Chondrocyte (in vitro differentiated cells): ENCODE data around the gene CLIC3. TPM values are rescaled to one million over a fixed set of nuclear protein-coding genes. Genes with fewer than 3 reads are reported as not detected.
A peak's percentile ranks its signal among the peaks of the same experiment; 100 is the strongest.

Experiments used
- DNase-seq: peaks from one replicate; pipeline ENCODE4 v3.0.0; 2021; ENCODE audit warnings: mixed read lengths, low spot score
- H3K27ac Mint-ChIP-seq: one replicate; pipeline ENCODE4 v1.8.0; 2021; ENCODE audit warnings: mild to moderate bottlenecking, moderate library complexity, mixed read lengths; ENCODE audit not compliant: unreplicated experiment
- H3K27me3 Mint-ChIP-seq: 2 replicates; pipeline ENCODE4 v1.8.0; 2021; ENCODE audit warnings: low read depth, mixed read lengths
- H3K36me3 Mint-ChIP-seq: 2 replicates; pipeline ENCODE4 v1.8.0; 2021; ENCODE audit warnings: low read depth, mixed read lengths
- H3K4me1 Mint-ChIP-seq: 2 replicates; pipeline ENCODE4 v1.8.0; 2021; ENCODE audit warnings: low read depth, mild to moderate bottlenecking, mixed read lengths
- H3K4me3 Mint-ChIP-seq: one replicate; pipeline ENCODE4 v1.8.0; 2021; ENCODE audit warnings: mild to moderate bottlenecking, moderate library complexity, mixed read lengths; ENCODE audit not compliant: unreplicated experiment
- H3K9me3 Mint-ChIP-seq: 2 replicates; pipeline ENCODE4 v1.8.0; 2021; ENCODE audit warnings: low read depth, mixed read lengths
- CTCF ChIP-seq: fragments of 200-600 bp; sonication (generic); IDR thresholded peaks from 2 replicates; pipeline ENCODE4 v1.5.0; 2021; ENCODE audit warnings: antibody characterized with exemption, mild to moderate bottlenecking, moderate library complexity
- total RNA-seq: library from RNA; stranded (reverse); gene quantifications from 3 replicates; pipeline ENCODE4 v1.2.1, GENCODE V29; 2021

CLIC3 gene
- total RNA-seq, 1 donor from 2014 or later = 5.5 TPM

GRCh38 chr9:136977649-136978072, 18.7 kb downstream of the CLIC3 start:
- Mint-ChIP-seq H3K4me1 (peaks cover 15% of the 10 kb centered on the region), H3K27ac (no peak overlapping the region), H3K9me3 (no peaks in the 10 kb centered on the region), H3K4me3 (peak overlapping the region; percentile 68), H3K27me3 (no peaks in the 10 kb centered on the region), H3K36me3 (no peaks in the 10 kb centered on the region)
- no peak for TF ChIP-seq CTCF
- no peak for DNase-seq

GRCh38 chr9:136977223-136977622, 19.1 kb downstream of the CLIC3 start, which contains the start of gene PTGDS:
Gene PTGDS, plus strand, starts transcription at chr9:136977504. Its CDS starts 75 bp downstream, at chr9:136977579.
- Mint-ChIP-seq H3K36me3 (no peaks in the 10 kb centered on the region), H3K4me1 (peaks cover 15% of the 10 kb centered on the region), H3K9me3 (no peaks in the 10 kb centered on the region), H3K4me3 (peak within 1 kb of the TSS; percentile 68), H3K27me3 (no peaks in the 10 kb centered on the region), H3K27ac (no peak within 1 kb of the TSS)
- DNase-seq = no peak
- TF ChIP-seq CTCF = no peak

DNA sequence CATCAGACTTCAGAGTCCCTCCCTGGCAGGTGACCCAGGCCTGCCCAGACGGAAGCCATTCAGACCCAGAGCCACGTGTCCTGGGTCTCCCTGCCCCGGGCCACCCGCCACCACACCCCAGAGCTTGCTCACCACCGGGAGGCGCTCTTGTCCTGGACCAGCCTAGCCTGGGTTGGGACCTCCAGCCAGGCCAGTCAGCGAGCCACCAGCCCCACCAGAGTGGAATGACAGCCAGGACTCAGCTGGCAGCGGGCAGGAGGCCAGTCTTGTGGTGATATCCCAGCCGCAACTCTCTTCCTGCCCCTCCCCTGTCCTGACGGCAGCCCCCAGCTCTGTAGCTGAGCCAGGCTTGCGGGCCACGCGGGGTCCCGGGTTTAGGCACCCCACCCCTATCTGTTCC, 20.7 kb downstream of the CLIC3 start:
- TF ChIP-seq CTCF = peak; percentile 46
- H3K27ac Mint-ChIP-seq = no peak overlapping the region
- no peak for DNase-seq
- H3K36me3 Mint-ChIP-seq = no peaks in the 10 kb centered on the region
- peaks cover 15% of the 10 kb centered on the region for H3K4me1 Mint-ChIP-seq
- no peaks in the 10 kb centered on the region for H3K27me3 Mint-ChIP-seq
- no peaks in the 10 kb centered on the region for H3K9me3 Mint-ChIP-seq
- no peak overlapping the region for H3K4me3 Mint-ChIP-seq

DNA sequence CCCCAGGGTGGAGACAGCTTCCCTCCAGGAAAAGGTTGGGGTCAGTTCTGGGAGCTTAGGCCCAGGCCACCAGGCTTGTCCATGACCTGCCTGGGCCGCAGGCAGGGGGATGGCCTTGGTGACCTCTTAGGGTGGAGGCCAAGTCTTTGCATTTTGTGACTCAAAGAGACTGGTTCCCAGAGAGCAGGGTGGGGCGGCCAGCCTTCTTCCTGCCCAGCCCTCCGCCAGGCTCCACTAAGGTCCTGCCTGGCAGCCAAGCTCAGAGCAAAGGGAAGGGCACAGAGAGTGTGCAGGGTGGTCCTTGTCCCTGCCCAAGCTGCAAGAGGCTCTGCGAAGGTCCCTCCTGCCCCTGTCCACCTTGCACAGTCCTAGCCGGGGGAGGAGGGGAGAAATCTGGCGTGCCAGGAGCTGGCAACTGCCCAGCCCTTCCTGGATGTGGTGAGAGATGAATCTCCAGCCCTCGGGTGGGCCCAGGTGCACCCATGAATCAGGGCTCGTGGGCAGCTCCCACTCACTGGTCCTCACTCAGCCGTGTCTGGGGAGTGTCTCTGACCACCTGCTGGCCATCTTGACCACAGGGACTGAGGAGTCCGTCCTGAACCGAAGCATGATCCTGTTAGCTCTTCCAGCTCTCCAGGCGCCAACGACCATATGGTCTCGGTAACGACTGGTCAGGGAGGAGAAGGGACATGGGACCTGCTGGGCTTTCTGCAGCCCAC, 21.4 kb downstream of the CLIC3 start:
- H3K9me3 Mint-ChIP-seq = no peaks in the 10 kb centered on the region
- DNase-seq = no peak
- H3K27me3 Mint-ChIP-seq = no peaks in the 10 kb centered on the region
- no peak overlapping the region for H3K4me3 Mint-ChIP-seq
- H3K27ac Mint-ChIP-seq = no peak overlapping the region
- H3K36me3 Mint-ChIP-seq = no peaks in the 10 kb centered on the region
- H3K4me1 Mint-ChIP-seq = peaks cover 15% of the 10 kb centered on the region
- TF ChIP-seq CTCF = no peak

- Mint-ChIP-seq H3K36me3 (no peaks in the 10 kb centered on the region), H3K27me3 (no peaks in the 10 kb centered on the region), H3K27ac (no peak overlapping the region), H3K4me1 (peaks cover 15% of the 10 kb centered on the region), H3K4me3 (no peak overlapping the region), H3K9me3 (no peaks in the 10 kb centered on the region)
- TF ChIP-seq CTCF = no peak
- DNase-seq = no peak
Observed at GRCh38 chr9:136973618-136974617, 22.4 kb downstream of the CLIC3 start.
